ENCODE results near the gene KCNMA1.

The KCNMA1 gene

DNA sequence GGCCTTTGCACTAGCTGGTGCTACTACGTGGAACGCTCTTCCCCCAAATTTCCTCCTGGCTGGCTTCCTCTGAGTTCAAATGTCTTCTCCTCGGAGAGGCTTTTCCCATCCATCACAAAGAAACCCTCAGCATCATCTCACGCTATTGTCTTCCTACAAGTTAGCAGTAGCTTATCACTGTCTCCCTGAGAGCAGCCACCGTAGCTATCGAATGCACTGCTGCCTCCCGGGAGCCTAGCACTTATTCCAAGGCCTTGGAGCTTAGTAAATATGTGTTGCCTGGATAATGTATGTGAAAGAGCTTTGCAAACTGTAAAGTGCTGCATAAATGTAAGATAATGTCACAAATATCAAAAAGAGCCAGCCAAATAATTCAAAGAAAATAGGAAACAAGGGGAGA lies 124.4 kb downstream of the KCNMA1 start:
- Histone ChIP-seq H3K27me3 (replicated peaks; ENCODE audit: control insufficient read depth, insufficient read depth, low read length) (no peaks in the 10 kb centered on the region; the same call in 1 of the 2 replicates), H3K36me3 (ENCODE audit: control insufficient read depth, insufficient read depth, low read length) (no peaks in the 10 kb centered on the region), H3K4me3 (replicated peaks; ENCODE audit: low read depth, low read length) (no peak overlapping the region)
- TF ChIP-seq, protein P1, sequence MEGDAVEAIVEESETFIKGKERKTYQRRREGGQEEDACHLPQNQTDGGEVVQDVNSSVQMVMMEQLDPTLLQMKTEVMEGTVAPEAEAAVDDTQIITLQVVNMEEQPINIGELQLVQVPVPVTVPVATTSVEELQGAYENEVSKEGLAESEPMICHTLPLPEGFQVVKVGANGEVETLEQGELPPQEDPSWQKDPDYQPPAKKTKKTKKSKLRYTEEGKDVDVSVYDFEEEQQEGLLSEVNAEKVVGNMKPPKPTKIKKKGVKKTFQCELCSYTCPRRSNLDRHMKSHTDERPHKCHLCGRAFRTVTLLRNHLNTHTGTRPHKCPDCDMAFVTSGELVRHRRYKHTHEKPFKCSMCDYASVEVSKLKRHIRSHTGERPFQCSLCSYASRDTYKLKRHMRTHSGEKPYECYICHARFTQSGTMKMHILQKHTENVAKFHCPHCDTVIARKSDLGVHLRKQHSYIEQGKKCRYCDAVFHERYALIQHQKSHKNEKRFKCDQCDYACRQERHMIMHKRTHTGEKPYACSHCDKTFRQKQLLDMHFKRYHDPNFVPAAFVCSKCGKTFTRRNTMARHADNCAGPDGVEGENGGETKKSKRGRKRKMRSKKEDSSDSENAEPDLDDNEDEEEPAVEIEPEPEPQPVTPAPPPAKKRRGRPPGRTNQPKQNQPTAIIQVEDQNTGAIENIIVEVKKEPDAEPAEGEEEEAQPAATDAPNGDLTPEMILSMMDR (IDR thresholded peaks at IDR 0.05; ENCODE audit: insufficient read depth, low read length, poor library complexity, severe bottlenecking), result no peak
- no peak for DNase-seq (ENCODE audit: extremely low read depth, insufficient read length)

DNA sequence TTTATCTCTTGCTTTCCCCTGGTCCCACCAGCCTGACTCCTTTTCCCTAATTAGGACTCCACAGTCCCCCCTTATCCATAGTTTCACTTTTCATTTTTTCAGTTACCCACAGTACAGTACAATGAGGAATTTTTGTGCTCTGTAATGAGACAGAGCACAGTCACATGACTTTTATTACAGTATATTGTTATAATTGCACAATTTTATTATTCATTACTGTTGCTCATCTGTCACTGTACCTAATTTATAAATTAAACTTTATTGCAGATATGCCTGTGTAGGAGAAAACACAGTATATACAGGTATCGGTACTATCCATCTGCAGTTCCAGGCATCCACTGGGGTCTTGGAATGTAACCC lies 125.4 kb downstream of the KCNMA1 start:
- DNase-seq (ENCODE audit: extremely low read depth, insufficient read length), result no peak
- Histone ChIP-seq H3K27me3 (replicated peaks; ENCODE audit: control insufficient read depth, insufficient read depth, low read length) (no peaks in the 10 kb centered on the region; the same call in 1 of the 2 replicates), H3K4me3 (replicated peaks; ENCODE audit: low read depth, low read length) (no peak overlapping the region), H3K36me3 (ENCODE audit: control insufficient read depth, insufficient read depth, low read length) (no peaks in the 10 kb centered on the region)
- TF ChIP-seq, protein P1 (IDR thresholded peaks at IDR 0.05; ENCODE audit: insufficient read depth, low read length, poor library complexity, severe bottlenecking), result no peak

DNA sequence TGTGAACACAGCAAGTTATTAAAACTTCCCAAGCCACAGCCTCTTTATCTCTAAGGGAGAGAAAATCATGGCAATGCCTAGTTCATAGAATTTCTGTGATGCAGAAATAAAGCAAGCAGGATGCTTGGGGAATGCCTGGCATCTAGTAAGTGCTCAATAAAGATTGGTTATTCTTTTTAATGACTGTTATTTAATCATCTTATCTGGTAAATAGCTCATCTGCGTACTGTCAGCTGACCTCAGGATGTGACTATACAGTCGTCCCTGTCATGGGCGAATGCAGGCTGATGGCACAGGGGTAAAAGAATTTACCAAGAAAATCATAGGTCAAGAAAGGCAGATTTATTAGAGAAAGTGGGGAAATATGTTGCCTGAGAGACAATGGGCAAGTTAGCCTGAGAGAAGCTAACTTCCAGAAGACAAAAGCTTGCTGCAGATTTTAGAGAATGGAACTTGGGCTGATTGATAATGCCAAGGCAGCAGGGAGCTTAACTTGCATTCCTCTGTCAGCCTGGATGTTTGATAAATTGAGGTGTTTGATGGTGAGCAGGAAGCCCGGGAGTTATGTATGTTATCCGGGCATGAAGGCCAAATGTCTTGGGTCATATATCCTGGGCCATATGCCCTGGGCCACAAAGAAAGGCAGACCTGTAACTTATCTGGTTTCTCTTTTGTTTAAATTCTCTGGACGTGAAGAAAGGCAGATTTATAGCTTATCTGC lies 126.0 kb downstream of the KCNMA1 start:
- no peak for DNase-seq (ENCODE audit: extremely low read depth, insufficient read length)
- Histone ChIP-seq H3K36me3 (ENCODE audit: control insufficient read depth, insufficient read depth, low read length) (no peaks in the 10 kb centered on the region), H3K4me3 (replicated peaks; ENCODE audit: low read depth, low read length) (no peak overlapping the region), H3K27me3 (replicated peaks; ENCODE audit: control insufficient read depth, insufficient read depth, low read length) (no peaks in the 10 kb centered on the region; the same call in 1 of the 2 replicates)
- TF ChIP-seq, protein P1 (IDR thresholded peaks at IDR 0.05; ENCODE audit: insufficient read depth, low read length, poor library complexity, severe bottlenecking), result no peak

DNA sequence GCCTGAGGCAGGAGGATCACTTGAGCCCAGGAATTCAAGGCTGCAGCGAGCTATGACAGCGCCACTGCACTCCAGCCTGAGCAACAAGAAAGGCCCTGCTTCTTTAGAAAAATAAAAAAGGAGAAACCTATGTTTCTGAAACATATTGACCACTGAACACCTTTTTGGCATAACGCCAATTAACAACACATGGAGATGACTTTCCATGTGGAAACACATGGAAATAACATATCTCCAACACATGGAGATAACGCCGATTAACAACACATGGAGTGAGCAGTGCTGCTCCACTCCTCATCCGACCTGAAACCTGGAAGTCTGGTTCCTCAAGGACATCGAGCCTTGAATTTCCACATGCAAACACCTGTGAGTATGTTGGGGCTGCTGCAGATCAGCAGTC lies 126.9 kb downstream of the KCNMA1 start:
- Histone ChIP-seq H3K36me3 (ENCODE audit: control insufficient read depth, insufficient read depth, low read length) (no peaks in the 10 kb centered on the region), H3K4me3 (replicated peaks; ENCODE audit: low read depth, low read length) (no peak overlapping the region), H3K27me3 (replicated peaks; ENCODE audit: control insufficient read depth, insufficient read depth, low read length) (no peaks in the 10 kb centered on the region; the same call in 1 of the 2 replicates)
- TF ChIP-seq, protein P1 (IDR thresholded peaks at IDR 0.05; ENCODE audit: insufficient read depth, low read length, poor library complexity, severe bottlenecking), result no peak
- DNase-seq (ENCODE audit: extremely low read depth, insufficient read length), result no peak

DNA sequence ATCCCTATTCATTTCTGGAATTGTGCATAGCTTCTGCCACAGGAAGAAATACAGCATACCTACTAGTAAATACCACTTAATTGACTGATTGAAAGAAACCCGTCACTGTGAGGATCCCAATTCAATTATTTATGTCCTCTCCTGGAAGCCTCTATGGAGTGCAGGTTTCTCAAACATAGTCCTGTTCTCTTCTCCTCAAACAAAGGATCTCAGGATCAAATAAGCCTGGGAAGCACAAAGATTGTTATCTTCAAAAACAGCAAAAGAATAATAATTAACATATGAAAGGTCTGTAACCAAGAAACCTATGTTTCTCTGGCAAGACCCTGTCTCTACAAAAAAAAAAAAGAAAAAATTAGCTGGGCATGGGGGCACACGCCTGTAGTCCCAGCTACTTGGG lies 127.3 kb downstream of the KCNMA1 start:
- Histone ChIP-seq H3K36me3 (ENCODE audit: control insufficient read depth, insufficient read depth, low read length) (no peaks in the 10 kb centered on the region), H3K4me3 (replicated peaks; ENCODE audit: low read depth, low read length) (no peak overlapping the region), H3K27me3 (replicated peaks; ENCODE audit: control insufficient read depth, insufficient read depth, low read length) (no peaks in the 10 kb centered on the region)
- TF ChIP-seq, protein P1 (IDR thresholded peaks at IDR 0.05; ENCODE audit: insufficient read depth, low read length, poor library complexity, severe bottlenecking), result no peak
- no peak for DNase-seq (ENCODE audit: extremely low read depth, insufficient read length)

DNA sequence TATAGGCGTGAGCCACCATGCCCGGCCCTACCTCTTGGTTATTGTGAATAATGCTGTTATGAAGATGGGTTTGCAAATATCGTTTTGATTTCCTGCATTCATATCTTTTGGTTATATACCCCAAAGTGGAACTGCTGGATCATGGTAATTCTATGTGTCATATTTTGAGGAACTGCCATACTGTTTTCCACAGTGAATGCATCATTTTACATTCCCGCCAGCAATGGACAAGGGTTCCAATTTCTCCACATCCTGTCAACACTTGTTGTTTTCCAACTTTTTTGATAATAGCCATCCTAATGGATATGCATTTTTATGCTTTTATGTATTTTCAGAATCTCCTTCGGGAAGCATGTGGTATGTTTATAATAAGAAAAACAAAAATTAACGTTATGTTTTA lies 128.2 kb downstream of the KCNMA1 start:
- DNase-seq (ENCODE audit: extremely low read depth, insufficient read length), result no peak
- Histone ChIP-seq H3K27me3 (replicated peaks; ENCODE audit: control insufficient read depth, insufficient read depth, low read length) (no peaks in the 10 kb centered on the region), H3K36me3 (ENCODE audit: control insufficient read depth, insufficient read depth, low read length) (no peaks in the 10 kb centered on the region), H3K4me3 (replicated peaks; ENCODE audit: low read depth, low read length) (no peak overlapping the region)
- TF ChIP-seq, protein P1 (IDR thresholded peaks at IDR 0.05; ENCODE audit: insufficient read depth, low read length, poor library complexity, severe bottlenecking), result no peak
